Measurements from ENCODE around the gene PICALM. TPM values are rescaled to one million over a fixed set of nuclear protein-coding genes. Genes with fewer than 3 reads are reported as not detected.

PICALM gene
- total and polyA plus RNA-seq, 8 donors = 35.1 to 687 (median 150) TPM

GRCh38 chr11:85922367-85922766, 146.5 kb downstream of the PICALM start:
- H3K9me3 ChIP-seq = no peaks in the 10 kb centered on the region
- intact Hi-C loops (cut with DNase I; ENCODE audit: low total_unique reads) = no loop called here
- no peaks in the 10 kb centered on the region for H3K27me3 ChIP-seq
- TF ChIP-seq POLR2AphosphoS5 (IDR thresholded peaks at IDR 0.05) = no peak
- no peak for TF ChIP-seq CTCF (IDR thresholded peaks at IDR 0.05)
- TF ChIP-seq EP300 (IDR thresholded peaks at IDR 0.05) = no peak
- TF ChIP-seq POLR2A (IDR thresholded peaks at IDR 0.05) = no peak
- WGBS, 5 donors = 85 to 100% (median 95%) methylated on average over 1 of the region's 1 CpG
- H3K36me3 ChIP-seq = no peaks in the 10 kb centered on the region
- no peak for DNase-seq
- no peak overlapping the region for H3K27ac ChIP-seq
- H3K4me1 ChIP-seq = no peaks in the 10 kb centered on the region
- H3K4me3 ChIP-seq = no peak overlapping the region

GRCh38 chr11:85918910-85919794, 149.7 kb downstream of the PICALM start:
- TF ChIP-seq POLR2A (IDR thresholded peaks at IDR 0.05) (no peak), EP300 (IDR thresholded peaks at IDR 0.05) (no peak), POLR2AphosphoS5 (IDR thresholded peaks at IDR 0.05) (no peak), CTCF (IDR thresholded peaks at IDR 0.05) (no peak)
- Histone ChIP-seq H3K4me3 (no peak overlapping the region), H3K36me3 (no peaks in the 10 kb centered on the region), H3K27ac (no peak overlapping the region), H3K27me3 (no peaks in the 10 kb centered on the region), H3K4me1 (no peaks in the 10 kb centered on the region), H3K9me3 (peaks cover 0 to 7% (median 3%) of the 10 kb centered on the region in 4 donors)
- WGBS, 5 donors = 46 to 64% (median 56%) methylated on average over 4 of the region's 4 CpGs
- intact Hi-C loops (cut with DNase I; ENCODE audit: low total_unique reads) = no loop called here
- DNase-seq = no peak

GRCh38 chr11:85914425-85914824, 154.5 kb downstream of the PICALM start:
- Histone ChIP-seq H3K9me3 (peaks cover 0 to 7% (median 3%) of the 10 kb centered on the region in 4 donors), H3K27ac (no peak overlapping the region), H3K36me3 (no peaks in the 10 kb centered on the region), H3K4me1 (no peaks in the 10 kb centered on the region), H3K4me3 (no peak overlapping the region), H3K27me3 (no peaks in the 10 kb centered on the region)
- WGBS, 5 donors = 87 to 93% (median 92%) methylated on average over 6 of the region's 6 CpGs
- no peak for DNase-seq
- intact Hi-C loops (cut with DNase I; ENCODE audit: low total_unique reads) = no loop called here
- TF ChIP-seq POLR2A (IDR thresholded peaks at IDR 0.05) (no peak), EP300 (IDR thresholded peaks at IDR 0.05) (no peak), CTCF (IDR thresholded peaks at IDR 0.05) (no peak), POLR2AphosphoS5 (IDR thresholded peaks at IDR 0.05) (no peak)

GRCh38 chr11:85913513-85913912, 155.4 kb downstream of the PICALM start:
- H3K27me3 ChIP-seq = no peaks in the 10 kb centered on the region
- intact Hi-C loops (cut with DNase I; ENCODE audit: low total_unique reads) = no loop called here
- H3K36me3 ChIP-seq = no peaks in the 10 kb centered on the region
- no peak for DNase-seq
- H3K4me1 ChIP-seq = no peaks in the 10 kb centered on the region
- no peak overlapping the region for H3K27ac ChIP-seq
- no peak for TF ChIP-seq CTCF (IDR thresholded peaks at IDR 0.05)
- TF ChIP-seq POLR2A (IDR thresholded peaks at IDR 0.05) = no peak
- no peak for TF ChIP-seq EP300 (IDR thresholded peaks at IDR 0.05)
- no peak for TF ChIP-seq POLR2AphosphoS5 (IDR thresholded peaks at IDR 0.05)
- H3K9me3 ChIP-seq = peaks cover 0 to 7% (median 3%) of the 10 kb centered on the region in 4 donors
- no peak overlapping the region for H3K4me3 ChIP-seq
